Astrocyte (in vitro differentiated cells and primary cell): ENCODE results near the gene XCL2. TPM values are rescaled to one million over a fixed set of nuclear protein-coding genes. Genes with fewer than 3 reads are reported as not detected.
"Not testable (repeated sequence)": the region's sequence is repeated elsewhere in the genome, so short reads cannot be mapped to it uniquely, and the experiment has no call there.

Source experiments
- DNase-seq: peaks from one replicate; pipeline ENCODE4 v3.0.0-alpha.2; 2010; ENCODE audit warnings: low read depth
- FAIRE-seq: peaks from 2 replicates; lab custom pipeline; 2011; peaks lifted over from hg19 to GRCh38; lab: Jason Lieb, UNC
- H2AFZ ChIP-seq: 2 replicates; pipeline ENCODE4 v1.6.0; 2012; ENCODE audit warnings: low read depth, low read length, inconsistent platforms
- H3K27ac ChIP-seq: 2 replicates; pipeline ENCODE4 v1.5.1; 2011; ENCODE audit warnings: low read depth, low read length, inconsistent platforms
- H3K27me3 ChIP-seq: 2 replicates; pipeline ENCODE4 v1.6.0; 2011; ENCODE audit warnings: low read length, inconsistent platforms; ENCODE audit not compliant: insufficient read depth
- H3K36me3 ChIP-seq: 2 replicates; pipeline ENCODE4 v1.5.1; 2011; ENCODE audit warnings: low read length, inconsistent platforms; ENCODE audit not compliant: insufficient read depth
- H3K4me1 ChIP-seq: 2 replicates; pipeline ENCODE4 v1.5.1; 2011; ENCODE audit warnings: low read length, inconsistent platforms; ENCODE audit not compliant: insufficient read depth
- H3K4me2 ChIP-seq: 2 replicates; pipeline ENCODE4 v1.6.0; 2012; ENCODE audit warnings: low read length, inconsistent platforms
- H3K4me3 ChIP-seq: 2 replicates; pipeline ENCODE4 v1.5.1; 2011; ENCODE audit warnings: low read depth, mild to moderate bottlenecking, low read length, inconsistent platforms; ENCODE audit not compliant: insufficient read depth
- H3K79me2 ChIP-seq: 2 replicates; pipeline ENCODE4 v1.6.0; 2012; ENCODE audit warnings: mild to moderate bottlenecking, low read length, inconsistent platforms; ENCODE audit not compliant: insufficient read depth
- H3K9ac ChIP-seq: 2 replicates; pipeline ENCODE4 v1.6.0; 2012; ENCODE audit warnings: mild to moderate bottlenecking, low read length, inconsistent platforms
- H3K9me3 ChIP-seq: 2 replicates; pipeline ENCODE4 v1.5.1; 2012; ENCODE audit warnings: low read depth, mild to moderate bottlenecking, low read length, inconsistent platforms; ENCODE audit not compliant: insufficient read depth
- H4K20me1 ChIP-seq: 2 replicates; pipeline ENCODE4 v1.6.0; 2012; ENCODE audit warnings: low read length, inconsistent platforms; ENCODE audit not compliant: insufficient read depth
- H3K27ac Mint-ChIP-seq: one replicate; pipeline ENCODE4 v1.8.0; 2021; ENCODE audit warnings: mild to moderate bottlenecking, mixed read lengths; ENCODE audit not compliant: unreplicated experiment
- H3K27me3 Mint-ChIP-seq: one replicate; pipeline ENCODE4 v1.8.0; 2021; ENCODE audit warnings: low read depth, mixed read lengths; ENCODE audit not compliant: unreplicated experiment
- H3K36me3 Mint-ChIP-seq: one replicate; pipeline ENCODE4 v1.8.0; 2021; ENCODE audit warnings: low read depth, mixed read lengths; ENCODE audit not compliant: unreplicated experiment
- H3K4me1 Mint-ChIP-seq: one replicate; pipeline ENCODE4 v1.8.0; 2021; ENCODE audit warnings: low read depth, mixed read lengths; ENCODE audit not compliant: unreplicated experiment
- H3K4me3 Mint-ChIP-seq: one replicate; pipeline ENCODE4 v1.8.0; 2021; ENCODE audit warnings: mild to moderate bottlenecking, moderate library complexity, mixed read lengths; ENCODE audit not compliant: unreplicated experiment
- H3K9me3 Mint-ChIP-seq: one replicate; pipeline ENCODE4 v1.8.0; 2021; ENCODE audit warnings: mild to moderate bottlenecking, mixed read lengths; ENCODE audit not compliant: unreplicated experiment
- CTCF ChIP-seq: IDR thresholded peaks from 2 replicates; pipeline ENCODE4 v1.5.1; 2011; ENCODE audit warnings: low read depth, mild to moderate bottlenecking, inconsistent platforms, low read length, moderate library complexity; ENCODE audit not compliant: insufficient read depth
- total RNA-seq: library from RNA; stranded (reverse); gene quantifications from 2 replicates; pipeline ENCODE4 v1.2.1, GENCODE V29; 2021

XCL2 gene
- total RNA-seq, 1 donor from 2014 or later: not detected

- not testable (repeated sequence) for H3K36me3 Mint-ChIP-seq, FAIRE-seq, H3K79me2 ChIP-seq, H3K36me3 ChIP-seq, H3K4me3 ChIP-seq, H2AFZ ChIP-seq, H3K27ac Mint-ChIP-seq, DNase-seq, H3K27me3 Mint-ChIP-seq, H3K9ac ChIP-seq, H3K9me3 Mint-ChIP-seq, H4K20me1 ChIP-seq, H3K9me3 ChIP-seq, H3K4me1 Mint-ChIP-seq, H3K4me3 Mint-ChIP-seq, H3K27ac ChIP-seq, H3K27me3 ChIP-seq, H3K4me2 ChIP-seq
- H3K4me1 ChIP-seq: peaks cover 12% of the 10 kb centered on the region
These were observed 36.5 kb upstream of the XCL2 start for GRCh38 chr1:168580290-168580689.

DNA sequence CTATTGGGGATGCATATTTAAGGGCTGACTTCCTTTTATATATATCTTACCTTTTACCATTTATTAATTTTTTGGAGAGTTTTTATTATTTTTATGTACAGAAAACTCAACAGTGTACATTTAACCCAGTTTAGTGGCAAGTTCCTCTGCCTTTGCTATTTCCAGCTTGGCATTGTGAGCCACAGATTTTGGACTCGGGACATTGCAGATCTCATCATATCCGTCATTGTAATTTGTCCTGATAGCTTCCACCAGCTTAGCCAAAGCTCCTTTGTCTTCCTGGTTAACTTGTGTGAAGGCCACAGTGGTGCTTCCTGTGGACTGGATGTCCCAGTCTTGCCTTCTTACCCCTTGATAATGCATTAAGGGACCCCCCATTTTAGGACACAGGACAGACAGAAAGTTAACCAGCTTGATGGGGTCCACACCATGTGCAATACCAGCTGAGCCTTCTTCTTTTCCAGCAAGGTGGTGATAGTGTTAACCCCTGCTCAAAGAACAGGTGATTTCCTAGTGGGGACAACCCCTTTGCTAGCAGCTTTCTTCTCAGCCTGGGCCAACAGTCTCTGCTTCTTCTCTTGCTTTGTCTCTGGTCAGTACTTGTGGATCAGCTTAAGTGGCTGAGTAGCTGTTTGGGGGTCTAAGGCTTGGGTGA lies 34.9 kb upstream of the XCL2 start:
- not testable (repeated sequence) for H3K36me3 ChIP-seq, H3K27me3 Mint-ChIP-seq, H3K36me3 Mint-ChIP-seq, FAIRE-seq, H3K4me2 ChIP-seq, H2AFZ ChIP-seq, H3K27ac Mint-ChIP-seq, DNase-seq, H3K4me3 Mint-ChIP-seq, H3K9me3 Mint-ChIP-seq, H3K27me3 ChIP-seq, H3K4me1 ChIP-seq, H3K4me1 Mint-ChIP-seq, H3K9ac ChIP-seq, H3K27ac ChIP-seq, H3K4me3 ChIP-seq, H3K9me3 ChIP-seq, H3K79me2 ChIP-seq, H4K20me1 ChIP-seq

- H3K36me3 Mint-ChIP-seq, H3K4me3 ChIP-seq, FAIRE-seq, H4K20me1 ChIP-seq, H3K4me3 Mint-ChIP-seq, H3K4me2 ChIP-seq, H3K79me2 ChIP-seq, H3K27me3 ChIP-seq, H3K9me3 Mint-ChIP-seq, H3K27ac Mint-ChIP-seq, H2AFZ ChIP-seq, H3K9ac ChIP-seq, H3K4me1 Mint-ChIP-seq, H3K36me3 ChIP-seq, H3K27me3 Mint-ChIP-seq, H3K27ac ChIP-seq, H3K9me3 ChIP-seq, H3K4me1 ChIP-seq, DNase-seq: not testable (repeated sequence)
These were observed 32.5 kb upstream of the XCL2 start, which contains the start of gene XCL1 for GRCh38 chr1:168576245-168576688. Gene XCL1 (plus strand): TSS chr1:168576605. CDS start chr1:168576638, 33 bp downstream.

- H3K27ac Mint-ChIP-seq, H3K27me3 Mint-ChIP-seq, FAIRE-seq, H3K9me3 ChIP-seq, H3K4me2 ChIP-seq, H3K4me3 Mint-ChIP-seq, H3K27me3 ChIP-seq, H3K4me1 Mint-ChIP-seq, H3K27ac ChIP-seq, H3K9me3 Mint-ChIP-seq, H3K4me1 ChIP-seq, H3K36me3 Mint-ChIP-seq, H3K79me2 ChIP-seq, H4K20me1 ChIP-seq, H3K9ac ChIP-seq, H3K4me3 ChIP-seq, H3K36me3 ChIP-seq, H2AFZ ChIP-seq: not testable (repeated sequence)
- DNase-seq: peak; percentile 25
- TF ChIP-seq CTCF: peak; percentile 27
These were observed 30.4 kb upstream of the XCL2 start for GRCh38 chr1:168574234-168574633.
